Ishikawa (cell line): ENCODE data around the gene CFAP61.

Source experiments
- CEBPB ChIP-seq: IDR thresholded peaks from 2 replicates; pipeline ENCODE4 v1.6.1; 2012
- CREB1 ChIP-seq: IDR thresholded peaks from 2 replicates; pipeline ENCODE4 v1.6.1; 2012; ENCODE audit warnings: low read depth
- EGR1 ChIP-seq: IDR thresholded peaks from 2 replicates; pipeline ENCODE4 v1.6.1; 2012
- EP300 ChIP-seq: IDR thresholded peaks from 2 replicates; pipeline ENCODE4 v1.6.1; 2012; ENCODE audit warnings: borderline replicate concordance
- FOXM1 ChIP-seq: IDR thresholded peaks from 2 replicates; pipeline ENCODE4 v1.6.1; 2012; ENCODE audit warnings: low read depth, borderline replicate concordance
- NFIC ChIP-seq: IDR thresholded peaks from 2 replicates; pipeline ENCODE4 v1.6.1; 2012
- RAD21 ChIP-seq: IDR thresholded peaks from 2 replicates; pipeline ENCODE4 v1.6.1; 2012; ENCODE audit warnings: low read depth
- TAF1 ChIP-seq: IDR thresholded peaks from 2 replicates; pipeline ENCODE4 v1.6.1; 2012; ENCODE audit warnings: low read depth, mild to moderate bottlenecking
- TCF12 ChIP-seq: IDR thresholded peaks from 2 replicates; pipeline ENCODE4 v1.6.1; 2012; ENCODE audit warnings: low read depth
- TEAD4 ChIP-seq: IDR thresholded peaks from 2 replicates; pipeline ENCODE4 v1.6.1; 2012
- YY1 ChIP-seq: IDR thresholded peaks from 2 replicates; pipeline ENCODE4 v1.6.1; 2012; ENCODE audit warnings: low read depth
- ZBTB7A ChIP-seq: IDR thresholded peaks from 2 replicates; pipeline ENCODE4 v1.6.1; 2012; ENCODE audit warnings: low read depth
- TF ChIP-seq, protein P1 (sequence below): IDR thresholded peaks from 2 replicates; pipeline ENCODE4 v1.6.1; 2012; ENCODE audit warnings: low read depth, mild to moderate bottlenecking
- TF ChIP-seq, protein P2 (sequence below): IDR thresholded peaks from 2 replicates; pipeline ENCODE4 v1.6.1; 2012
- TF ChIP-seq, protein P3 (sequence below): IDR thresholded peaks from 2 replicates; pipeline ENCODE4 v1.6.1; 2012

CFAP61 gene

DNA sequence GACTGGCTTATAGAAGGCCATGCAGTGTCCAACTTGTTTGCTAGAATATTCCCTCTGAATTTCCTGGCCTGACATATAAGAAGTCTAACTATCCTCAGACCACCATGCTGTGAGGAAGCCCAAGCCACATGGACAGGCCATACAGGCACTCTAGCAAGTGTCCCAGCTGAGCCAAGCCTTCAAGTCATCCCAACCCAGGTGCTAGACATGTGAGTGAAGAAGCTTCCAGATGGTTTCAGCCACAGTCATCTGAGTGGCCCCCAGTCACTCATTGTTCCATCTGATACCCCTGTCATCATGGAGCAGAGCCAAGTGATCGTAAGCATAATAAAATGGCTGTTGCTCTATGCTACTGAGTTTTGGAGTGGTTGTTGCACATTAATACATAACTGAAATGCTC is 269.6 kb downstream of the CFAP61 start:
- TF ChIP-seq TEAD4 (no peak), FOXM1 (no peak), ZBTB7A (no peak), TCF12 (no peak), NFIC (no peak)
- TF ChIP-seq, protein P1, sequence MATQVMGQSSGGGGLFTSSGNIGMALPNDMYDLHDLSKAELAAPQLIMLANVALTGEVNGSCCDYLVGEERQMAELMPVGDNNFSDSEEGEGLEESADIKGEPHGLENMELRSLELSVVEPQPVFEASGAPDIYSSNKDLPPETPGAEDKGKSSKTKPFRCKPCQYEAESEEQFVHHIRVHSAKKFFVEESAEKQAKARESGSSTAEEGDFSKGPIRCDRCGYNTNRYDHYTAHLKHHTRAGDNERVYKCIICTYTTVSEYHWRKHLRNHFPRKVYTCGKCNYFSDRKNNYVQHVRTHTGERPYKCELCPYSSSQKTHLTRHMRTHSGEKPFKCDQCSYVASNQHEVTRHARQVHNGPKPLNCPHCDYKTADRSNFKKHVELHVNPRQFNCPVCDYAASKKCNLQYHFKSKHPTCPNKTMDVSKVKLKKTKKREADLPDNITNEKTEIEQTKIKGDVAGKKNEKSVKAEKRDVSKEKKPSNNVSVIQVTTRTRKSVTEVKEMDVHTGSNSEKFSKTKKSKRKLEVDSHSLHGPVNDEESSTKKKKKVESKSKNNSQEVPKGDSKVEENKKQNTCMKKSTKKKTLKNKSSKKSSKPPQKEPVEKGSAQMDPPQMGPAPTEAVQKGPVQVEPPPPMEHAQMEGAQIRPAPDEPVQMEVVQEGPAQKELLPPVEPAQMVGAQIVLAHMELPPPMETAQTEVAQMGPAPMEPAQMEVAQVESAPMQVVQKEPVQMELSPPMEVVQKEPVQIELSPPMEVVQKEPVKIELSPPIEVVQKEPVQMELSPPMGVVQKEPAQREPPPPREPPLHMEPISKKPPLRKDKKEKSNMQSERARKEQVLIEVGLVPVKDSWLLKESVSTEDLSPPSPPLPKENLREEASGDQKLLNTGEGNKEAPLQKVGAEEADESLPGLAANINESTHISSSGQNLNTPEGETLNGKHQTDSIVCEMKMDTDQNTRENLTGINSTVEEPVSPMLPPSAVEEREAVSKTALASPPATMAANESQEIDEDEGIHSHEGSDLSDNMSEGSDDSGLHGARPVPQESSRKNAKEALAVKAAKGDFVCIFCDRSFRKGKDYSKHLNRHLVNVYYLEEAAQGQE = no peak

DNA sequence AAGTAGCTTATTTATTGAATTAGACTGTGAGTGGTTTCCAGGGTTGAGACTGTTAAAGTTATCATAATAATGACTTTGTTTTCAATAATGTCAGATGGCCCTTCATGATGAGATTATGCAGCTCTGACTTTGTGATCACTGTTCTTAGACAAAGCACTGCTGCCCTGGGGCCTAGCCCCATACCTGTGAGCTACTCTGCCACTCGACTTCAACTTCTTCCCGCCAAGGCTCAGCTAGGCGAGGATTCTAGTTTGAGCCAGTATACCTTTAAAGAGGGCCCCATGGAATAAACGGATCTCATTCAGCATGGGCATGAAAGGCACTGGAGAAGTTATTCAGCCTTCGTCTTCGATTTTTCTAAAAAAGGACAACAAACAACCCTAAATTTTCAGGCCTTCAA is 270.6 kb downstream of the CFAP61 start:
- TF ChIP-seq CEBPB (no peak), TEAD4 (no peak), YY1 (no peak), EGR1 (no peak), TCF12 (no peak), TAF1 (no peak), FOXM1 (no peak)
- TF ChIP-seq, protein P2, sequence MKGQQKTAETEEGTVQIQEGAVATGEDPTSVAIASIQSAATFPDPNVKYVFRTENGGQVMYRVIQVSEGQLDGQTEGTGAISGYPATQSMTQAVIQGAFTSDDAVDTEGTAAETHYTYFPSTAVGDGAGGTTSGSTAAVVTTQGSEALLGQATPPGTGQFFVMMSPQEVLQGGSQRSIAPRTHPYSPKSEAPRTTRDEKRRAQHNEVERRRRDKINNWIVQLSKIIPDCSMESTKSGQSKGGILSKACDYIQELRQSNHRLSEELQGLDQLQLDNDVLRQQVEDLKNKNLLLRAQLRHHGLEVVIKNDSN = no peak
- TF ChIP-seq, protein P3, sequence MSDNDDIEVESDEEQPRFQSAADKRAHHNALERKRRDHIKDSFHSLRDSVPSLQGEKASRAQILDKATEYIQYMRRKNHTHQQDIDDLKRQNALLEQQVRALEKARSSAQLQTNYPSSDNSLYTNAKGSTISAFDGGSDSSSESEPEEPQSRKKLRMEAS = no peak

DNA sequence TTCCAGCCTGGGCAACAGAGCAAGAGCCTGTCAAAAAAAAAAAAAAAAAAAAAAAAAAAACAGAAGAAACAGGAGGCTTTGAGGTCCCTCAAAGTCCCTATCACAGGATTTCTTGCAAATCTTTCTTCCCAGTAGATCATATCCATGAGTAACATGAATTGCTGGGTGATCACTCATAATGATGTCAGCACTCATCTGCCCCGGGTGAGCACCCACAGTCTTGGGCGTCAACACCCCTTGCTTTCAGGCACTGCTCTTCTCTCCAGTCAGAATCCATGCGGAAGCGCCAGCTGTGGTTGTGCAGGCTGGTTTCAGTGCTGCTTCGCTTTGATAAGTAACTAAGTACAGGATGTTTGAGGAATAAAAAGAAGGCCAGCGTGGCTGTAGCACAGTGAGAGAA is 275.4 kb downstream of the CFAP61 start:
- TF ChIP-seq, protein P3 = no peak
- TF ChIP-seq TAF1 = no peak
- TF ChIP-seq NFIC = no peak
- no peak for TF ChIP-seq RAD21
- no peak for TF ChIP-seq EGR1
- TF ChIP-seq, protein P1 = no peak
- no peak for TF ChIP-seq TEAD4
- TF ChIP-seq FOXM1 = no peak
- TF ChIP-seq CEBPB = no peak
- no peak for TF ChIP-seq ZBTB7A
- no peak for TF ChIP-seq EP300

DNA sequence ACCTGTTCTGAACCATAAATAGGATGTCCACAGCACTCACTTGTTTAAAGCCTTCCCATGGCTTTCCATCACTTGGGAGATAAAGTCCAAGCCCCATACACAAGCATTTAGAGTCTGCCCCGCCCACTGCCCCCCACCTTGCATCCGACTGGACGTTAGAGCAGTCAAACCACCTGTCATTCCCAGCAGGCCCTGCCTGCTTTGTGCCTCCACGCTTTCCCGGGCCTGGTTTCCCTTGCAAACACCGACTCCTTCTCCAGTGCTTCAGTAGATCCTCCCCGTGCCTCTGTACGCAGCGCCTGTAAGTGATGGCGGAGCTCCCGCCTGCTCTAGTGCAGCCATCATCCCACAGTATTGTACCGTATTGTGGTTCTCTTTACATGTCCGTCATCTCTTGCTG is 277.2 kb downstream of the CFAP61 start:
- TF ChIP-seq, protein P3 = no peak
- TF ChIP-seq TCF12 (no peak), YY1 (no peak), EP300 (no peak), RAD21 (no peak), CEBPB (no peak), FOXM1 (no peak), NFIC (no peak), EGR1 (no peak), ZBTB7A (no peak), CREB1 (no peak), TEAD4 (no peak)
- TF ChIP-seq, protein P2 = no peak

DNA sequence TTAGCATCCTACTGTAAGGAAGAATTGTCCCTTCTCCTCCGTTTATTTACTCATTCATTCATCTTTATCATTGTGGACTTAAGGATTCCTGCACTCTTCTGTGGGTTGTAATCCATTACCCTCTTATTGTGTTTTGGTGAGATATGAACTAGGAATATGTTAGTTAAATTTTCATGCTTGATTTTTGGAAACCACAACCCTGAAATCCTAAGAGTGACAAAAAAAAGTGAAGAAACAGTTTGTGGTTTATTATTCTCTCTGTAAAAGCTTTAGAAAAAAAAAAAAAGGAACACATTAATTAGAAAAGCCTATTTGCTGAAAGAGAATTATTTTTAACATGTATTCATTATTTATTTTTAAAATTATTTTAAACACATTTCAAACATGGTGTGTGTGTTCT is 278.8 kb downstream of the CFAP61 start:
- no peak for TF ChIP-seq ZBTB7A
- no peak for TF ChIP-seq TEAD4
- no peak for TF ChIP-seq TCF12
- TF ChIP-seq YY1 = no peak
- TF ChIP-seq CREB1 = no peak
- no peak for TF ChIP-seq EGR1
- TF ChIP-seq, protein P3 = no peak
- TF ChIP-seq RAD21 = no peak
- TF ChIP-seq FOXM1 = no peak
- no peak for TF ChIP-seq EP300
- TF ChIP-seq NFIC = no peak
- TF ChIP-seq TAF1 = no peak
- TF ChIP-seq, protein P2 = no peak
- TF ChIP-seq CEBPB = no peak
- TF ChIP-seq, protein P1 = no peak
